ENCODE data around the gene RNF144A. TPM values are rescaled to one million over a fixed set of nuclear protein-coding genes. Genes with fewer than 3 reads are reported as not detected.

The RNF144A gene
- polyA plus RNA-seq, 1 of the 3 experiments (the other 2 are of a cell fraction): 15.6 TPM

GRCh38 chr2:7020939-7021470, 103.8 kb downstream of the RNF144A start:
- ChIA-PET POLR2A (no interaction called here), CTCF (interaction anchor here (0.8 to 18.0 kb wide), 7 partner anchors 4 to 125 kb away, joined by 3 to 437 read pairs (median 59); partner anchors contain the start of gene RNF144A)
- H3K9ac ChIP-seq: no peak overlapping the region
- no peak overlapping the region for H3K27ac ChIP-seq (ENCODE audit: low read depth in 2 of 2, low read length in 1 of 2)
- no peaks in the 10 kb centered on the region for H3K9me3 ChIP-seq
- H3K36me3 ChIP-seq (replicated peaks in 1 of 2; ENCODE audit: control insufficient read depth in 1 of 2, insufficient read depth in 2 of 2, low read length in 1 of 2): peaks cover 13 to 37% of the 10 kb centered on the region in 2 experiments
- 82% methylated on average over 11 of the region's 11 CpGs for WGBS (ENCODE audit: low lambda C conversion rate)
- H3K4me2 ChIP-seq: no peak overlapping the region
- no peaks in the 10 kb centered on the region for H3K9me2 ChIP-seq
- peaks cover 5 to 54% of the 10 kb centered on the region in 2 experiments; a peak in 3 of 4 replicates for H3K4me1 ChIP-seq (ENCODE audit: control insufficient read depth in 1 of 2, insufficient read depth in 2 of 2, low read depth in 1 of 2, low read length in 1 of 2)
- H3K27me3 ChIP-seq (ENCODE audit: insufficient read depth): no peaks in the 10 kb centered on the region
- peaks cover 5% of the 10 kb centered on the region for H3F3A ChIP-seq (replicated peaks; ENCODE audit: insufficient read depth)
- H2AFZ ChIP-seq (ENCODE audit: low read depth): no peak overlapping the region
- no peaks in the 10 kb centered on the region for H3K79me2 ChIP-seq (ENCODE audit: insufficient read depth)
- TF ChIP-seq RAD21 (IDR thresholded peaks at IDR 0.05; ENCODE audit: low read length) (no peak), JUND (IDR thresholded peaks at IDR 0.05) (no peak), CTCF (IDR thresholded peaks at IDR 0.05) (no peak), FOXJ3 (CRISPR knock-in tag; IDR thresholded peaks at IDR 0.05) (no peak), GATA2 (CRISPR knock-in tag; IDR thresholded peaks at IDR 0.05) (no peak), TCF12 (IDR thresholded peaks at IDR 0.05) (no peak), ZBTB33 (IDR thresholded peaks at IDR 0.05; ENCODE audit: borderline replicate concordance, low read depth) (no peak), FOXM1 (IDR thresholded peaks at IDR 0.05; ENCODE audit: low read depth) (no peak), ELF1 (IDR thresholded peaks at IDR 0.05) (no peak), FOSL2 (IDR thresholded peaks at IDR 0.05; ENCODE audit: borderline replicate concordance, low read depth) (no peak), CHD2 (IDR thresholded peaks at IDR 0.05; ENCODE audit: low read length, partially characterized antibody) (no peak), GABPA (IDR thresholded peaks at IDR 0.05; ENCODE audit: low read depth) (no peak), IRF3 (IDR thresholded peaks at IDR 0.05; ENCODE audit: low read depth, low read length) (no peak), TEAD4 (IDR thresholded peaks at IDR 0.05; ENCODE audit: borderline replicate concordance, insufficient read depth) (no peak), POLR2AphosphoS5 (IDR thresholded peaks at IDR 0.05; ENCODE audit: low read depth, low read length) (no peak), PBX3 (IDR thresholded peaks at IDR 0.05) (no peak), SMC3 (IDR thresholded peaks at IDR 0.05; ENCODE audit: low read depth, low read length) (no peak), RXRA (IDR thresholded peaks at IDR 0.05; ENCODE audit: borderline replicate concordance, low read depth) (no peak)
- TF ChIP-seq, protein P1, sequence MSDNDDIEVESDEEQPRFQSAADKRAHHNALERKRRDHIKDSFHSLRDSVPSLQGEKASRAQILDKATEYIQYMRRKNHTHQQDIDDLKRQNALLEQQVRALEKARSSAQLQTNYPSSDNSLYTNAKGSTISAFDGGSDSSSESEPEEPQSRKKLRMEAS (IDR thresholded peaks at IDR 0.05; ENCODE audit: low read depth): no peak
- TF ChIP-seq, protein P2, sequence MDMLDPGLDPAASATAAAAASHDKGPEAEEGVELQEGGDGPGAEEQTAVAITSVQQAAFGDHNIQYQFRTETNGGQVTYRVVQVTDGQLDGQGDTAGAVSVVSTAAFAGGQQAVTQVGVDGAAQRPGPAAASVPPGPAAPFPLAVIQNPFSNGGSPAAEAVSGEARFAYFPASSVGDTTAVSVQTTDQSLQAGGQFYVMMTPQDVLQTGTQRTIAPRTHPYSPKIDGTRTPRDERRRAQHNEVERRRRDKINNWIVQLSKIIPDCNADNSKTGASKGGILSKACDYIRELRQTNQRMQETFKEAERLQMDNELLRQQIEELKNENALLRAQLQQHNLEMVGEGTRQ (IDR thresholded peaks at IDR 0.05; ENCODE audit: borderline replicate concordance, low read depth, low read length): no peak
- DNase-seq: no peak
- H4K20me1 ChIP-seq (ENCODE audit: insufficient read depth): no peaks in the 10 kb centered on the region
- no peak overlapping the region for H3K4me3 ChIP-seq (ENCODE audit: low read depth in 2 of 2, low read length in 1 of 2)
